ENCODE results near the gene NOS2.
"Not testable (repeated sequence)": the region's sequence is repeated elsewhere in the genome, so short reads cannot be mapped to it uniquely, and the experiment has no call there.

The NOS2 gene

DNA sequence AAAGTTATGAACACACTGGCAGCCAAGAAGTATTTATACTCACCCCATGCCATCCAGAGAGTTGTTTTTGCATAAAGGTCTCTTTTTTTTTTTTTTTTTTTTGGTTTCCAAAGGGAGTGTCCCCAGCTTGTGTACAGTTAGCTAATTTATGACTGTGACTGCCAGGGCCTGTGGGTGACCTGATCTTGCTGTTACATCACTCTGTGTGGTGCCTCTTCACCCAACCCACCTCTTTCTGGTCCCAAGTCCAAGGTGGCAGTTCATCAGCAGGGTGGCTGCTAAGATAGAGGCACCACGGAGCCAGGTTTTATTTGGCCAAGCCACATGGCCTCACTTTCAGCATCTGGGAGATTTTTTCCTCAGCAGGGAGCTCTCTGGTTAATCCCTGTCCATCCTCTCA is at the start of gene NOS2:
NOS2 (minus strand) TSS at position 8 of the 400 bp plus-strand sequence. CDS start 1,720 bp downstream, outside the sequence.
- Mint-ChIP-seq H3K27me3 (ENCODE audit: low read depth) (peaks cover 24% of the 10 kb centered on the region), H3K4me3 (no peak within 1 kb of the TSS), H3K36me3 (ENCODE audit: low read depth) (no peaks in the 10 kb centered on the region), H3K27ac (no peak within 1 kb of the TSS), H3K9me3 (no peaks in the 10 kb centered on the region), H3K4me1 (ENCODE audit: low read depth) (peaks cover 3% of the 10 kb centered on the region)

DNA sequence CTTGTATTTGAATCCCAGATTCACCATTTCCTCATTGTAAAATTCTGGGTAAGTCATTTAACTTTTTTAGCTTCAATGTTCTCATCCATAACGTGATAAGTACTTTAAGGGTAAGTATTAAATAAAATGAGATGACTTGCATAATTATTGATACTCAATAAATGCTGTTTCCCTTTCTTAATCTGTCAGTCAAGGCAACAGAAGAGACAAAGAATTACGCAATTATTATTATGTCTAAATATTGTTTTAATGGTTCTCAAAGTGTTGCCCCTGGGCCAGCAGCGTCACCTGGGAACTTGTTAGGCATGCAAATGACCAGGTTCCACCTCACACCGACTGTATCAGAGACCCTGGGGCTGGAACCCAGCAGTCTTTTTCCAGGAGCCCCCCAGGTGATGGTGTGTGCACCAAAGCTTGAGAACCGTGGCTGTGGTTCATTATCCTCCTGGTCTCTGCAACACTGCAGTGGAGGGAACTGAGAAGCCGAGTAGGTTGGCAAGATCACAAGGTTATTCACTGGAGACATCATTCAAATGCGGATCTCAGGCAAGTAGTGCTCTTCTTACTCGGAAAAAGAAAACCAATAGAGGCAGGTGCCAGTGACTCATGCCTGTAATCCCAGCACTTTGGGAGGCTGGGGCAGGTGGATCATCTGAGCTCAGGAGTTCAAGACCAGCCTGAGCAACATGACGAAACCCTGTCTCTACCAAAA is 49.3 kb upstream of the NOS2 start:
- Mint-ChIP-seq H3K4me1 (ENCODE audit: low read depth) (peaks cover 24% of the 10 kb centered on the region), H3K27me3 (ENCODE audit: low read depth) (peaks cover 15% of the 10 kb centered on the region), H3K9me3 (no peaks in the 10 kb centered on the region), H3K4me3 (no peak overlapping the region), H3K36me3 (ENCODE audit: low read depth) (peaks cover 1% of the 10 kb centered on the region), H3K27ac (no peak overlapping the region)

GRCh38 chr17:27848931-27849330 is 48.6 kb upstream of the NOS2 start:
- H3K36me3 Mint-ChIP-seq (ENCODE audit: low read depth), result peaks cover 1% of the 10 kb centered on the region
- H3K4me1 Mint-ChIP-seq (ENCODE audit: low read depth), result peaks cover 24% of the 10 kb centered on the region
- peaks cover 15% of the 10 kb centered on the region for H3K27me3 Mint-ChIP-seq (ENCODE audit: low read depth)
- H3K4me3 Mint-ChIP-seq, result no peak overlapping the region
- H3K9me3 Mint-ChIP-seq, result no peaks in the 10 kb centered on the region
- no peak overlapping the region for H3K27ac Mint-ChIP-seq

GRCh38 chr17:27846808-27847307 is 46.5 kb upstream of the NOS2 start:
- H3K9me3 Mint-ChIP-seq; H3K36me3 Mint-ChIP-seq (ENCODE audit: low read depth); H3K27me3 Mint-ChIP-seq (ENCODE audit: low read depth): not testable (repeated sequence)
- peak overlapping the region; percentile 58 for H3K4me3 Mint-ChIP-seq
- H3K4me1 Mint-ChIP-seq (ENCODE audit: low read depth), result peaks cover 24% of the 10 kb centered on the region
- peak overlapping the region; percentile 53 for H3K27ac Mint-ChIP-seq

GRCh38 chr17:27846042-27846655 is 45.8 kb upstream of the NOS2 start:
- H3K4me1 Mint-ChIP-seq (ENCODE audit: low read depth), result peaks cover 24% of the 10 kb centered on the region
- peak overlapping the region; percentile 53 for H3K27ac Mint-ChIP-seq
- H3K36me3 Mint-ChIP-seq (ENCODE audit: low read depth), result peaks cover 1% of the 10 kb centered on the region
- H3K4me3 Mint-ChIP-seq, result peak overlapping the region; percentile 58
- peaks cover 10% of the 10 kb centered on the region for H3K27me3 Mint-ChIP-seq (ENCODE audit: low read depth)
- H3K9me3 Mint-ChIP-seq, result no peaks in the 10 kb centered on the region

DNA sequence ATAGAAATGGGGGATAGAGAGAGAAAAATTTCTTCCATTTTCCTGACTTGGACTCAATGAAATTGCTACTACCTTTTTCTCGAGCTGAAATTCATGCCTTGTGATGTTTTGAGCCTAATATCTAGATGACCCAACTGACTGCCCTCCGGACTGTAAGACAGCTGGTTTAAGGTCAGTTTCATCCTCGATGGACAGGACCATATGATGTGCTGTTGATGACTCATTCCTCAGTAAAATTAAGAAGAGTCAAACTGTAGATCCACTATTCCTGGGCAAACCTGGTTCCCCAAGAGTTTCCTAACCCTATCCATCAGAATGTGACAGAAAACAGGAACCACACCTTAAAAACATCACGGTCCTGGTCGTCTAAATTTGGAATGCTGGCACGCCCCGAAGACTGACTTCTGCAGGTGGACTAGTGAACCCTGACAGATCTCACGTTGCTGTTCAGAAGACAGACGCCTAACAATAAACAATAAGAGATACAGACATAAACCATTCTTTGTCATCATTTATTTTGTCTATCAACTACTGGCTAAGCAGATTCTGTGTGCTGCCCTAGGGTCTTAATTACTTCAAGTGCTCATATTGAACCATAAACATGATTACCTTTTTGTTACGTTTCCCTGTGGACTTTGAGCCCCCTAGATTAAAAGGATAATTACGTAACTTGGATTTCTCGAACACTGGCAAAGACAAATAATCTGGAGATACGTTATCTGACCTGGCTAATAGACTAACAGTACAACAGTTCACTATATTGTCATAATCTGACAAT is 45.1 kb upstream of the NOS2 start:
- Mint-ChIP-seq H3K27ac (no peak overlapping the region), H3K4me1 (ENCODE audit: low read depth) (peaks cover 24% of the 10 kb centered on the region), H3K4me3 (no peak overlapping the region), H3K9me3 (no peaks in the 10 kb centered on the region), H3K36me3 (ENCODE audit: low read depth) (peaks cover 1% of the 10 kb centered on the region), H3K27me3 (ENCODE audit: low read depth) (peaks cover 10% of the 10 kb centered on the region)

DNA sequence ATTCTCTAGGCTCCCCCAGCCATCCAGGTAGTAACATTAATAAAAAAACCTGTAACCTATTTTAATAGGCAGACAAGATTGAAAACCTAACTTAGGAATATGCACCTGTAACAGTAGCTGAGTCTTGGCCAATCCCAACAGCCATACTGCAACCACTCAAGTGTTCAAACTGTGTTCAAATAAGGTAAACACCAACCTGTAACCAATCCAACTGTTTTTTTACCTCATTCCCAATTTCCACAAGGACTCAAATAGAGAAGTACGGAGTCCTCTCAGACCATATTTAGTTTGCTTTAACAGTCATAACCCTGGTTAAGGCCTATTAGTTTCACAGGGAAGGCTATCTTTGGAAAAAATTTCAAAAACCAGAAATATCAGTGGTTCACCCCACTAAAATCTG is 40.4 kb upstream of the NOS2 start:
- Mint-ChIP-seq H3K9me3 (no peaks in the 10 kb centered on the region), H3K27me3 (ENCODE audit: low read depth) (no peaks in the 10 kb centered on the region), H3K4me3 (no peak overlapping the region), H3K36me3 (ENCODE audit: low read depth) (no peaks in the 10 kb centered on the region), H3K4me1 (ENCODE audit: low read depth) (peaks cover 6% of the 10 kb centered on the region), H3K27ac (no peak overlapping the region)

DNA sequence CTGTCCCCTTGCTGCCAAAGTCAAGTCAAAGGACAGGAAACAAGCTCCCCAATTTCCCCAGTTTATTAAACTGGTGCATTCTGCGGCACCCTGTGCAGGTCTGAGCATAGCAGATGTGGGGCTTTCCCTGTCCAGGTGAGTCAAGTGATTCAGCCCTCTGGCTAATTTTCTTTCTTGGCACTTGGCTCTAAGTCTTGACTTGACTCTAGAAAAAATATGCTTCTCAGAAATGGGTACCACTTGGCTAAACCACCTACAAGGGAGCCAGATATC is 40.0 kb upstream of the NOS2 start:
- H3K27me3 Mint-ChIP-seq (ENCODE audit: low read depth); H3K4me1 Mint-ChIP-seq (ENCODE audit: low read depth); H3K9me3 Mint-ChIP-seq; H3K4me3 Mint-ChIP-seq; H3K27ac Mint-ChIP-seq; H3K36me3 Mint-ChIP-seq (ENCODE audit: low read depth): not testable (repeated sequence)

- H3K27me3 Mint-ChIP-seq (ENCODE audit: low read depth); H3K9me3 Mint-ChIP-seq; H3K4me3 Mint-ChIP-seq; H3K4me1 Mint-ChIP-seq (ENCODE audit: low read depth); H3K36me3 Mint-ChIP-seq (ENCODE audit: low read depth); H3K27ac Mint-ChIP-seq: not testable (repeated sequence)
These were observed 39.5 kb upstream of the NOS2 start for GRCh38 chr17:27839571-27840405.

GRCh38 chr17:27838607-27839006 is 38.3 kb upstream of the NOS2 start:
- H3K9me3 Mint-ChIP-seq; H3K27me3 Mint-ChIP-seq (ENCODE audit: low read depth); H3K4me1 Mint-ChIP-seq (ENCODE audit: low read depth); H3K36me3 Mint-ChIP-seq (ENCODE audit: low read depth); H3K4me3 Mint-ChIP-seq; H3K27ac Mint-ChIP-seq: not testable (repeated sequence)

DNA sequence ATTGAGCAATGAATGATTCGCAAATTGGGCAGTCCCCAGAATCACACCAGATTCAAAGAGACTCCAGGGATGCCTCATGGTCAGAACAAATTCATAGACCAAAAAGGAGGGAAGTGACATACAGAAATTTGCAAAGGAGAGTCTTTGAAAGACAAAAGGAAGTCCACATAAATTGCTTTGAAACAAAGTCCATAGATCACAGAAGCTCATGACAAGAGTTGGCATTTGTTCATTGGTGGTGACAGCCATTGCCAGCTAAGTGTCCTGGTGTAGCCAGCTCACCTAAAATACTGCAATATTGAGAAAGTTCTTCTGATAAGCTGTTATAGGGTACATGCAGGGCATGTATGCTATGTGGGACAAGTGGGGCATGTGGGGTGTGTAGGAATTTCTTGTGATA is 37.4 kb upstream of the NOS2 start:
- H3K4me3 Mint-ChIP-seq; H3K27ac Mint-ChIP-seq; H3K9me3 Mint-ChIP-seq; H3K4me1 Mint-ChIP-seq (ENCODE audit: low read depth); H3K27me3 Mint-ChIP-seq (ENCODE audit: low read depth); H3K36me3 Mint-ChIP-seq (ENCODE audit: low read depth): not testable (repeated sequence)

- H3K27ac Mint-ChIP-seq, result no peak overlapping the region
- H3K27me3 Mint-ChIP-seq (ENCODE audit: low read depth), result no peaks in the 10 kb centered on the region
- no peaks in the 10 kb centered on the region for H3K4me1 Mint-ChIP-seq (ENCODE audit: low read depth)
- peaks cover 4% of the 10 kb centered on the region for H3K9me3 Mint-ChIP-seq
- H3K4me3 Mint-ChIP-seq, result no peak overlapping the region
- H3K36me3 Mint-ChIP-seq (ENCODE audit: low read depth), result no peaks in the 10 kb centered on the region
These were observed 36.3 kb upstream of the NOS2 start for GRCh38 chr17:27836651-27837050.

GRCh38 chr17:27834571-27834970 is 34.2 kb upstream of the NOS2 start:
- H3K4me1 Mint-ChIP-seq (ENCODE audit: low read depth), result no peaks in the 10 kb centered on the region
- no peaks in the 10 kb centered on the region for H3K27me3 Mint-ChIP-seq (ENCODE audit: low read depth)
- H3K9me3 Mint-ChIP-seq, result peaks cover 4% of the 10 kb centered on the region
- no peak overlapping the region for H3K4me3 Mint-ChIP-seq
- H3K36me3 Mint-ChIP-seq (ENCODE audit: low read depth), result no peaks in the 10 kb centered on the region
- H3K27ac Mint-ChIP-seq, result no peak overlapping the region

GRCh38 chr17:27832831-27833230 is 32.5 kb upstream of the NOS2 start:
- Mint-ChIP-seq H3K4me3 (no peak overlapping the region), H3K27ac (no peak overlapping the region), H3K9me3 (peaks cover 4% of the 10 kb centered on the region), H3K4me1 (ENCODE audit: low read depth) (no peaks in the 10 kb centered on the region), H3K36me3 (ENCODE audit: low read depth) (no peaks in the 10 kb centered on the region), H3K27me3 (ENCODE audit: low read depth) (peaks cover 8% of the 10 kb centered on the region)

Data from T-helper 1 cell treated with Interleukin-12 subunit alpha and Interleukin-12 subunit beta and Interleukin-4 antibody, amounts not matched to agents 30 μg/mL and 1 μg/mL, for 36 hours (primary cell).